Stimulated activated CD4-positive, alpha-beta T cell treated with anti-CD3 and anti-CD28 coated beads, Interleukin-4, amount 100 ng/mL, for 24 hours (primary cell): ENCODE data around the gene RAD51.

ENCODE experiments used
- DNase-seq: peaks from one replicate; pipeline ENCODE4 v3.0.0-alpha.2; 2020

The RAD51 gene

DNA sequence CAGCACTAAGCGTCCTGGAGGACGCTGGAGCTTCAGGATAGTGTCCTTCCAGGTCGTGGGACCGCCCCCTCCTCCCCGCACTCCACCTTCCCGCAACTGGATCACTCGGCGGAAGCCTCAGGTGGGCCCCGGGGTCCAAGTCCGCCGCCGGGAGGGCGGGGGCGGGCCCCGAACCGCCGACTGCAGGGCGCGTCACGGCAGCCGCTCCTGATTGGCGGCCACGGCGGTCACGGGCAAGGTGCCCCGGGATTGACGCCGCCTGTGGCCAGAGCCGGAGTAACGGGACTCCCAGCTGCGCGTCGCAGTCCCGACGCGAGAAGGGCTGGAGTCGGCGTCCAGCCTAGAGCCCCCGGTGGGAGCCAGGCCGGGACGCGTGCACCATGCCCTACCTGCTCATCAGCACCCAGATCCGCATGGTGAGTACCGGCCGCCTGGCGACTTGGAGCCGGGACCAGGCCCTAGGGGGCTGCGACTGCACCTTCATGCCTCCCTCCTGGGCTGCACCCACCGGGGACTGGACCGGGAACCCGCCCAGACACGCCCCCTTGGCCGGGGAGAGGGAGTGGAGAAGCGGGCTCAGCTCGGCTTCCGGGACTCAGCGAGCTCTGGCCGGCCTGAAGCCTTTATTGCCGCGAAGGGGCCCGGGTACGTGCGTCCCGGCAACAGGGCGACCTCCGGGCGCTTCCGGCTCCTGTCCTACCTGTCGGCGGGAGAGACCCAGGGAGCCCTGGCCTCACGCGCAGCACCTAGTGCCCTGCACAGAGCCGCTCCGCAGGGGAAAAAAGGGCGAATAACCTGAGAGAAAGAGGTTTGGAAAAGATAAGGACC is 69.0 kb downstream of the RAD51 start, which contains the start of gene GCHFR:
TSS of gene GCHFR (plus strand) at position 268 of the 828 bp plus-strand sequence. CDS start at position 381, 113 bp downstream.
- peak; percentile 64 for DNase-seq

DNA sequence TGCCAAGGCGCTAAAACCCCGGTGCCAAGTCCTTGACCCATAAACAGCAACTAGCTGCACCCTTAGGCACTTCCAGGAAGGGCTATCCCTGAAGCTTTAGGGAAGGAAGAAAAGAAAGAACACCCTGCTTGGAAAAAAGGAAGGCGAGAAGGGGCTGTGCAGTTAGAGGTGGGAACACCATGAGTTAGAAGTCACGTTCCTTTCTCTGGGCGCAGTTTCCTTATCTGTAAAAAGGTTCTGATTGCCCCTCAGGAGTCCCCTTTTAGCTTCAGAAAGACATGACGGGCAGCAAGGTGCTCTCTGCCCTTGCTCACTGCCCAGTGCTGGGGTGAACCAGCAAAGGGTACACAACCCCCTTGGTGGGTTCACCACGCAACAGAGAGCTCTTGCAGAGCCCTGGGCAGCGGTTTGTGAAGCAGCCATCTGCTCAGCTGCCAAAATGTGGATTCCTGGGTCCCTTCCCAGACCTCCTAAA is 69.7 kb downstream of the RAD51 start:
- no peak for DNase-seq

- DNase-seq = no peak
Observed at GRCh38 chr15:40766194-40766815, 71.3 kb downstream of the RAD51 start.

GRCh38 chr15:40766906-40767837 is 72.2 kb downstream of the RAD51 start:
- no peak for DNase-seq

DNA sequence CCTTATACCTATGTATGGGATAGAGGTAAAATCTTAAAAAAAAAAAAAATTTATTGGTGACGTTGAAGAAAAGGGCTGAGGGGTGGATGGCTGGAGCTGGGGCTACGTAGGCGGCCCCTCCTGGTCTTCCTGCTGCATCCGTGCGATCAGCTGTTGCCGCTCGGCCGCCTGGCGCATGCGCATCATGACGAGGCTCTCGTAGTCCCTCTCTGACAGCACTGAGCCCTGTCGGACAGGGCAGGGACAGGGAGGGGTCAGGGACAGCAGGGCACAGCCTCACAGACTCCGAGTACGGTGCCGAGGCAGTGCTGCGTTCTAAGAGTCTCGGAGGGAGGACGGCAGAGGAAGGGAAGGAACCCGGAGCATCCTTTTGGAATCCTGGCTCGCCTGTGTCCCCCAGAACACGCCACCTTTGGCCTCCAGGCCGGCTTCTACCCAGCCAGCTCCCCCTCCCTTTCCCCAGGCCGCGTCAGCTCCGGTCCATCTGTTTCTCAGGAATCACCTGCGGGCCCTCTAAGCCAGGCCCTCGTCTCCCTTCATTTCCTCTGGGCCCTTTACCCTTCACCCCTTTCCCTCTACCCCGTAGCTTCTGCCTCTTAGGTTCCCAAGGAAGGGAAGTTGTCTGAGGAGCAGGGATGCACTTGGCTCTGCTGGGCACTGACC is 73.0 kb downstream of the RAD51 start:
- no peak for DNase-seq

- no peak for DNase-seq
Observed at GRCh38 chr15:40768521-40769273, 73.7 kb downstream of the RAD51 start.

DNA sequence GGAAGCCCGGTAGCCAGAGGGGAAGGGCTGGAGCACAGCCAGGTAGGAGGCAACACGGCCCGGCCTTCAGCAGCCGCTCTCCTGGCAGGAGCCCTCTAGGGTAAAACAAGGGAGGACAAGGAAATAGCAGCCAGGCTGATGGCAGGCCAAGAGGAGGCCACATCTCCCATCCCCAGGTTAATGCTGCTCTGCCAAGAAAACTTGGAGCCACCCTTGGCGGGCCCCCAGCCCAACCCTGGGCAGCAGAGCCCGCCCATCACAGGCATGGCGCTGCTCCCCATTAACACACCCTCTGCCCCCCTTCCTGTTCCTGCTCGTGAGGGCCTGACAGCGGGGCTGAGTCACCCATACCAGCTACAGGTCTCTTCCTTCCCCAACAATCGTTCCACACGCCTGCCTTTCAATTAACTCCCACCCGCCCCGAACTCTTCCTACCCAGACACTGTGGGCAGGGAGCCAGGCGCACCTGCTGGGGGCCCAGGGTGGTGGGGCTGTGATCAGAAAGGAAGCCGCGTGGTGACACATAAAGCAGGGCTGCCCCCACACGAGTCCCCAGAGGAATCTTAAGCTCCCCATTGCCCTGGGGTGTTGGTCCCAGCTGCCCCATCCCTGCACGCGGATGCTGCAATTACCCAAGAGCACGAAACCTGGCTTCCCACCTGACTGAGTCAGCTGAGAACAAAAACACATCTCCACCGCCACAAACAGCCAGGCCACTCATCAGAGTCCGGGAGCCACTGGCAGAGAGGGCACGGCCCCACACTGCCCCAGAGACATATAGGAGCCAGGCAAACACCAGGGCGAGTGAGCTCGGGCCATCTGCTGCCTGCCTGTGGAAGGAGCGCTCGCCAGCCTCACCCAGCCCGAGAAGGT is 74.5 kb downstream of the RAD51 start, which contains the start of gene C15orf62:
TSS of gene C15orf62 (plus strand) at position 707 of the 873 bp plus-strand sequence. CDS start 516 bp downstream, outside the sequence.
- peak; percentile 71 for DNase-seq

GRCh38 chr15:40770147-40770721 is 75.3 kb downstream of the RAD51 start:
- no peak for DNase-seq

DNA sequence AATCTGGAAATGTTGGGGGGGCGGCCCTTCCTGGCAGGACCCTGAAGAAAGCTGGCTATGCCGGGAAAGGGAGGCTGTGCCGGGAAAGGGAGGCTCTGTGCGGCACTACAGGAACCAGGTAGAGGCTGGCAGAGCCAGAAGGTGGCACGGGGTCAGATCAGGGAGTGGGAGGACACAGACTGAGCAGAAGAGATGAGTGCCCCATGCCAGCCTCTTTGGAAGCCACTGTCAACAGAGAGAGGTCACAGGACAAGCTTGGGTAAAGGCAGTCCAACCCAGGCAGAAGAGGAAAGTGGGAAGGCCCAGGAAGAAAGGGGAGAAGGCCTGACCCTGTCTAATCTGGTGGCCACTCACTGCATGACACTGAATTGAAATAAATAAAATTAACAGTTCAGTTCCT is 76.3 kb downstream of the RAD51 start:
- no peak for DNase-seq

DNA sequence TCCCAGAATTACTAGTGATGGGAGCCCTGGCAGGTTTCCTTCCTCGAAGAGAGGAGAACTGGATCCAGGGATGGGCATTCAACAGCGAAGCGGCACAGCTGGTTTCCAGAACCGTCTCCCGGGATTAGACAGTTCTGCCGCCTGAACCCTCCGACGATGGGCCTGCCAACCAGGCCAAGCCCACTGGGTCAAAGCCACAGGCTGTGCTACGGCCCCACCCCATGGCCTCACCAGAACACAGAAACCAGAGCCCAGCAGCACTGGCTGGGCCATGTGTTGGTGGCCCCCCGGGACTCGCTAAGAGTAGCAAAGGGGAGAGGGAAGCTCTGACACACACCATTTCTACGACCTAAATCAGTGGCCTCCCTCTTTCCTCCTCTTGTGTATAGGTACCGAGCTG is 77.0 kb downstream of the RAD51 start:
- DNase-seq = no peak

- no peak for DNase-seq
Observed at GRCh38 chr15:40773496-40773895, 78.5 kb downstream of the RAD51 start.

DNA sequence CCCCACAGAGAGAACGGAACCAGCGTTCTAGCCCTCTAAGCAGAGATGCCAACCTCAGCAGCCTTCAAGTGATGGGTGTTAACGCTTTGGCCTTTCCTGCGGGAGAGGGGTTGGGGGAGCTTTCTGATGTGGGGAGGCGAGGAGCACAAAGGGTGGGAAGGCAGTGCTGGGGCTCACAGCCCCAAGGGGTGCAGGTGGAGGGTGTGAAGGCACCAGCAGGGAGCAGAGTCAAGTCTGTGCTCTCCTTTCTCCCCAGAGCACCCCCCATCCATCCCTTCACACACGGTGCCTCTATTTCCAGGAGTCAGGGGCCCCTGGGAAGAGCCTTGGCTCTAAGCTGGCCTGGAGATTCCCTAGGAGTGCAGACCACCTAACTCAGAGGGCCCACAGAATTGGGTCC is 78.9 kb downstream of the RAD51 start:
- DNase-seq = no peak

DNA sequence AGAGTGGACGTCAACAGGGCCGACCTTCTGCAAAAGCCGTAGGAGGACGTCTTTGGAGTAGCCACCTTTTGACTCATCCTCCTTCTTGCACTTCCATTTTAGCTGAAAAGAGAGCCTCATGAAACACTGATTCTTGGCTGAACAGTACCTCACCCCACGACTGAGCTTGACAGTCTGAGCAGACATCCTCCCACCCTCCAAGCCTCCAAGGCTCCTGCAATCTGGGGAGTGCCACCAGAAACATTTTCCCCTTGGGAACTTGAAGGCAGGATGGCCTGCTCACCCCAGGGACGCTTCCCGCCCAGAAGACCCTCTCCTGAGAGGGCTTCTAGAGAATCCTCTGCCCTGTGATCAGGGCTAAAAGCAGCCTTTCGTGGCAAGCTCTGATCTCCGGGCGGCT is 80.0 kb downstream of the RAD51 start:
- DNase-seq = no peak

- no peak for DNase-seq
Observed at GRCh38 chr15:40775740-40776536, 81.0 kb downstream of the RAD51 start.

DNA sequence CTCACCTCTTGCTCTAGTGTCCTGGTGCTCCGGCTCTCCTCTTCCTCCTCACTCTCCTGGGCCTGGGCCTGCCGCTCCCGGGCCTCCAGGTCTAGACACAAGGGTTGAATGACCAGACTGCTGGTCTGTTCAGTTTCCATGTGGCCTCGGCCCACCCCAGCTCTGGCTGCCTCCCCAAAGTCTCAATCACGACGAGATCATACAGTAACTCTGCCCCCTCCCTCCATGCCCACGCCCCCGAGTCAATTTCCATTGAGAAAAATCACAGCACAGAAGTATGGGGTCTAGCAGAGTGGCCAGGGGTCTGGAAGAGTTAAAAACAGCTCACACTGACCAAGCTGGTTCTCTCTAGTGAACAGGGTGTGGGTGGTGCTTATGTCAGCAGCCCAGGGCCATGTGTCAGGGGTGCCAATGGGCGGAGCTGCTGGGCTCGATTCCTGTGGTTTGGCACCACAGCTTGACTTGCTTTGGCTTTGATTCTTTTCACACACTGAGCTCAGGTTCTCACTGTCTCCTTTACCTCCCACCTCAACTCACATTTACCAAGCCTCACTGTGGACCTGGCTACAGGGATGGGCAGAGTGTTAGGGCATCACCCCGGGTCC is 81.7 kb downstream of the RAD51 start:
- DNase-seq = peak; percentile 33
